Stimulated activated CD8-positive, alpha-beta memory T cell treated with anti-CD3 and anti-CD28 coated beads, Interleukin-4, amount 100 ng/mL, for 48 hours (primary cell): Measurements from ENCODE around the gene CDHR1.
A peak's percentile ranks its signal among the peaks of the same experiment; 100 is the strongest.
"Not testable (repeated sequence)": the region's sequence is repeated elsewhere in the genome, so short reads cannot be mapped to it uniquely, and the experiment has no call there.

Source experiments
- DNase-seq: peaks from one replicate; pipeline ENCODE4 v3.0.0-alpha.2; 2020

The CDHR1 gene

GRCh38 chr10:84175436-84175835 lies 18.9 kb upstream of the CDHR1 start:
- no peak for DNase-seq

GRCh38 chr10:84176351-84176750 lies 18.0 kb upstream of the CDHR1 start:
- no peak for DNase-seq

- DNase-seq: no peak
These were observed 17.4 kb upstream of the CDHR1 start for GRCh38 chr10:84176836-84177474.

GRCh38 chr10:84177541-84178141 lies 16.7 kb upstream of the CDHR1 start:
- peak; percentile 32 for DNase-seq

GRCh38 chr10:84178160-84178609 lies 16.2 kb upstream of the CDHR1 start:
- DNase-seq: no peak

- no peak for DNase-seq
These were observed 15.2 kb upstream of the CDHR1 start for GRCh38 chr10:84179059-84179710.

- not testable (repeated sequence) for DNase-seq
These were observed 14.0 kb upstream of the CDHR1 start for GRCh38 chr10:84180386-84180785.

GRCh38 chr10:84181631-84182030 lies 12.7 kb upstream of the CDHR1 start:
- no peak for DNase-seq

GRCh38 chr10:84184517-84184916 lies 9.8 kb upstream of the CDHR1 start:
- DNase-seq: no peak

- no peak for DNase-seq
These were observed 8.7 kb upstream of the CDHR1 start for GRCh38 chr10:84185526-84186175.

- DNase-seq: no peak
These were observed 5.5 kb upstream of the CDHR1 start for GRCh38 chr10:84188815-84189214.

GRCh38 chr10:84190621-84191020 lies 3.7 kb upstream of the CDHR1 start:
- no peak for DNase-seq

- no peak for DNase-seq
These were observed 3.2 kb upstream of the CDHR1 start for GRCh38 chr10:84191106-84191505.

GRCh38 chr10:84193327-84193726 lies 1.0 kb upstream of the CDHR1 start:
- no peak for DNase-seq

- no peak for DNase-seq
These were observed 402 bp upstream of the CDHR1 start for GRCh38 chr10:84193846-84194423.

GRCh38 chr10:84195044-84195830 lies 900 bp downstream of the CDHR1 start:
- no peak for DNase-seq

- no peak for DNase-seq
These were observed 1.7 kb downstream of the CDHR1 start for GRCh38 chr10:84196083-84196482.

- no peak for DNase-seq
These were observed 2.6 kb downstream of the CDHR1 start for GRCh38 chr10:84196941-84197340.

- DNase-seq: no peak
These were observed 3.3 kb downstream of the CDHR1 start for GRCh38 chr10:84197643-84198042.

- no peak for DNase-seq
These were observed 4.0 kb downstream of the CDHR1 start for GRCh38 chr10:84198206-84198915.

GRCh38 chr10:84200537-84201243 lies 6.4 kb downstream of the CDHR1 start:
- DNase-seq: no peak
